CD4-positive, alpha-beta T cell treated with Interleukin-15 for 1 hour (primary cell): Measurements from ENCODE around the gene LMO7.

Experiments used
- DNase-seq: peaks from one replicate; pipeline ENCODE4 v3.0.0-alpha.2; 2020

LMO7 gene

GRCh38 chr13:75861786-75862185 lies 225.7 kb downstream of the LMO7 start:
- no peak for DNase-seq

- DNase-seq, result no peak
Observed at GRCh38 chr13:75864718-75865117, 228.6 kb downstream of the LMO7 start.

GRCh38 chr13:75867379-75868117 lies 231.4 kb downstream of the LMO7 start:
- no peak for DNase-seq

GRCh38 chr13:75869981-75870380 lies 233.9 kb downstream of the LMO7 start:
- DNase-seq, result no peak

GRCh38 chr13:75870397-75870903 lies 234.3 kb downstream of the LMO7 start:
- DNase-seq, result no peak

GRCh38 chr13:75871059-75871458 lies 234.9 kb downstream of the LMO7 start:
- DNase-seq, result no peak

- no peak for DNase-seq
Observed at GRCh38 chr13:75872980-75873379, 236.8 kb downstream of the LMO7 start.

- DNase-seq, result no peak
Observed at GRCh38 chr13:75873494-75873893, 237.4 kb downstream of the LMO7 start.

GRCh38 chr13:75875450-75875849 lies 239.3 kb downstream of the LMO7 start:
- DNase-seq, result no peak

GRCh38 chr13:75876142-75877050 lies 240.3 kb downstream of the LMO7 start:
- DNase-seq, result peak; percentile 33

GRCh38 chr13:75877071-75877470 lies 240.9 kb downstream of the LMO7 start:
- no peak for DNase-seq

- no peak for DNase-seq
Observed at GRCh38 chr13:75879656-75880055, 243.5 kb downstream of the LMO7 start.

GRCh38 chr13:75881109-75881775 lies 245.1 kb downstream of the LMO7 start:
- DNase-seq, result no peak

GRCh38 chr13:75882261-75882660 lies 246.1 kb downstream of the LMO7 start:
- no peak for DNase-seq

- no peak for DNase-seq
Observed at GRCh38 chr13:75889427-75889826, 253.3 kb downstream of the LMO7 start.

- no peak for DNase-seq
Observed at GRCh38 chr13:75895168-75895567, 259.0 kb downstream of the LMO7 start.

- no peak for DNase-seq
Observed at GRCh38 chr13:75896271-75896670, 260.1 kb downstream of the LMO7 start.

GRCh38 chr13:75897386-75897785 lies 261.3 kb downstream of the LMO7 start:
- DNase-seq, result no peak

- no peak for DNase-seq
Observed at GRCh38 chr13:75901501-75901900, 265.4 kb downstream of the LMO7 start.

GRCh38 chr13:75902166-75903104 lies 266.3 kb downstream of the LMO7 start:
- DNase-seq, result no peak

GRCh38 chr13:75904012-75904411 lies 267.9 kb downstream of the LMO7 start:
- DNase-seq, result no peak

GRCh38 chr13:75906315-75906714 lies 270.2 kb downstream of the LMO7 start:
- DNase-seq, result no peak
